Loucy (cell line): ENCODE results near the gene ST14.

Experiments
- H2AFZ ChIP-seq: fragments of 200-600 bp; sonication (generic); 2 replicates; pipeline ENCODE4 v1.6.0; 2016; ENCODE audit warnings: antibody characterized with exemption, mild to moderate bottlenecking, low read length, moderate library complexity
- H3F3A ChIP-seq: fragments of 200-600 bp; 2 replicates; pipeline ENCODE4 v1.6.0; 2016; ENCODE audit warnings: antibody characterized with exemption, low read depth, mild to moderate bottlenecking
- H3K27me3 ChIP-seq: fragments of 200-600 bp; sonication (generic); 2 replicates; pipeline ENCODE4 v1.6.1; 2014; ENCODE audit warnings: low read length, mild to moderate bottlenecking; ENCODE audit not compliant: insufficient read depth, poor library complexity, severe bottlenecking
- H3K36me3 ChIP-seq: fragments of 200-600 bp; sonication (generic); 2 replicates; pipeline ENCODE4 v1.6.1; 2016; ENCODE audit warnings: low read length; ENCODE audit not compliant: insufficient read depth
- H3K4me1 ChIP-seq: fragments of 200-600 bp; sonication (generic); 2 replicates; pipeline ENCODE4 v1.5.1; 2014; ENCODE audit warnings: low read length, mild to moderate bottlenecking; ENCODE audit not compliant: insufficient read depth, poor library complexity, severe bottlenecking
- H3K4me2 ChIP-seq: fragments of 200-600 bp; sonication (generic); 2 replicates; pipeline ENCODE4 v1.6.0; 2014; ENCODE audit warnings: antibody characterized with exemption, low read length, low read depth, mild to moderate bottlenecking; ENCODE audit not compliant: poor library complexity, severe bottlenecking
- H3K4me3 ChIP-seq: fragments of 200-600 bp; sonication (generic); 2 replicates; pipeline ENCODE4 v1.5.1; 2014; ENCODE audit warnings: low read length, mild to moderate bottlenecking, mixed read lengths; ENCODE audit not compliant: poor library complexity, severe bottlenecking
- H3K79me2 ChIP-seq: fragments of 200-600 bp; sonication (generic); 2 replicates; pipeline ENCODE4 v1.6.1; 2014; ENCODE audit warnings: low read length; ENCODE audit not compliant: insufficient read depth
- H3K9ac ChIP-seq: fragments of 200-600 bp; sonication (generic); 2 replicates; pipeline ENCODE4 v1.6.0; 2014; ENCODE audit warnings: mild to moderate bottlenecking, low read depth, low read length, moderate library complexity; ENCODE audit not compliant: poor library complexity, severe bottlenecking
- H3K9me2 ChIP-seq: fragments of 200-600 bp; sonication (generic); replicated peaks from 2 replicates; pipeline ENCODE4 v1.6.1; 2016; ENCODE audit warnings: low read depth, low read length, mixed read lengths
- H3K9me3 ChIP-seq: fragments of 200-600 bp; sonication (generic); 2 replicates; pipeline ENCODE4 v1.6.1; 2014; ENCODE audit warnings: mild to moderate bottlenecking, antibody characterized with exemption, low read length, low read depth; ENCODE audit not compliant: insufficient read depth
- H4K20me1 ChIP-seq: fragments of 200-600 bp; sonication (generic); 2 replicates; pipeline ENCODE4 v1.6.0; 2014; ENCODE audit warnings: antibody characterized with exemption, low read length, mild to moderate bottlenecking; ENCODE audit not compliant: insufficient read depth, poor library complexity, severe bottlenecking
- EZH2phosphoT487 ChIP-seq: fragments of 200-600 bp; IDR thresholded peaks from 2 replicates; pipeline ENCODE4 v1.6.1; 2018; ENCODE audit warnings: antibody characterized with exemption, mild to moderate bottlenecking, moderate library complexity, borderline replicate concordance
- TF ChIP-seq, protein P1 (sequence below): fragments of 200-600 bp; sonication (generic); conservative IDR thresholded peaks from 2 replicates; pipeline ENCODE4 v1.5.1; 2014; ENCODE audit warnings: mild to moderate bottlenecking, antibody characterized with exemption, low read length

Gene ST14

DNA sequence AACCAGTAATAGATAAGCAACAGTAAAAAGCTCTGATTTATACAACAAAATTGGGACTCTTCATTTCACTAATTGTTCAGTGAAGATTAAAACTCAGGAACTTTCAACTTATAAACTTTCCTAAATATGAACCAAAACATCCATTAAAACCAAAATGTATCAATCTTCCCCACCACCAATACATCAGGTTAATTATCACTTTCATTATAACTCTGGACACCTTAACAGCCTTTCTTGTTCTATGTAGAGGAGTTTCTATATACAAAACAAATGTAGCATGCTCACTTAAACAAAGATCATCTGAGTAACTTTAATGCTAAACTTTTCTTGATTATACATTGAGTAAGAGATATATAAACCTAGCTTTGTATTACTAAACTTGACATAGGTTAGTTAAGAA lies 74.7 kb downstream of the ST14 start:
- no peak overlapping the region for H2AFZ ChIP-seq
- no peaks in the 10 kb centered on the region for H3K9me2 ChIP-seq
- H3K9me3 ChIP-seq: no peaks in the 10 kb centered on the region
- H3K4me1 ChIP-seq: no peaks in the 10 kb centered on the region
- H3K4me3 ChIP-seq: no peak overlapping the region
- no peak overlapping the region for H3K4me2 ChIP-seq
- no peak overlapping the region for H3K9ac ChIP-seq
- H3K79me2 ChIP-seq: no peaks in the 10 kb centered on the region
- H3K27me3 ChIP-seq: no peaks in the 10 kb centered on the region
- no peaks in the 10 kb centered on the region for H4K20me1 ChIP-seq
- no peak for TF ChIP-seq EZH2phosphoT487
- TF ChIP-seq, protein P1, sequence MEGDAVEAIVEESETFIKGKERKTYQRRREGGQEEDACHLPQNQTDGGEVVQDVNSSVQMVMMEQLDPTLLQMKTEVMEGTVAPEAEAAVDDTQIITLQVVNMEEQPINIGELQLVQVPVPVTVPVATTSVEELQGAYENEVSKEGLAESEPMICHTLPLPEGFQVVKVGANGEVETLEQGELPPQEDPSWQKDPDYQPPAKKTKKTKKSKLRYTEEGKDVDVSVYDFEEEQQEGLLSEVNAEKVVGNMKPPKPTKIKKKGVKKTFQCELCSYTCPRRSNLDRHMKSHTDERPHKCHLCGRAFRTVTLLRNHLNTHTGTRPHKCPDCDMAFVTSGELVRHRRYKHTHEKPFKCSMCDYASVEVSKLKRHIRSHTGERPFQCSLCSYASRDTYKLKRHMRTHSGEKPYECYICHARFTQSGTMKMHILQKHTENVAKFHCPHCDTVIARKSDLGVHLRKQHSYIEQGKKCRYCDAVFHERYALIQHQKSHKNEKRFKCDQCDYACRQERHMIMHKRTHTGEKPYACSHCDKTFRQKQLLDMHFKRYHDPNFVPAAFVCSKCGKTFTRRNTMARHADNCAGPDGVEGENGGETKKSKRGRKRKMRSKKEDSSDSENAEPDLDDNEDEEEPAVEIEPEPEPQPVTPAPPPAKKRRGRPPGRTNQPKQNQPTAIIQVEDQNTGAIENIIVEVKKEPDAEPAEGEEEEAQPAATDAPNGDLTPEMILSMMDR: no peak
- H3K36me3 ChIP-seq: peaks cover 79% of the 10 kb centered on the region
- H3F3A ChIP-seq: no peaks in the 10 kb centered on the region

DNA sequence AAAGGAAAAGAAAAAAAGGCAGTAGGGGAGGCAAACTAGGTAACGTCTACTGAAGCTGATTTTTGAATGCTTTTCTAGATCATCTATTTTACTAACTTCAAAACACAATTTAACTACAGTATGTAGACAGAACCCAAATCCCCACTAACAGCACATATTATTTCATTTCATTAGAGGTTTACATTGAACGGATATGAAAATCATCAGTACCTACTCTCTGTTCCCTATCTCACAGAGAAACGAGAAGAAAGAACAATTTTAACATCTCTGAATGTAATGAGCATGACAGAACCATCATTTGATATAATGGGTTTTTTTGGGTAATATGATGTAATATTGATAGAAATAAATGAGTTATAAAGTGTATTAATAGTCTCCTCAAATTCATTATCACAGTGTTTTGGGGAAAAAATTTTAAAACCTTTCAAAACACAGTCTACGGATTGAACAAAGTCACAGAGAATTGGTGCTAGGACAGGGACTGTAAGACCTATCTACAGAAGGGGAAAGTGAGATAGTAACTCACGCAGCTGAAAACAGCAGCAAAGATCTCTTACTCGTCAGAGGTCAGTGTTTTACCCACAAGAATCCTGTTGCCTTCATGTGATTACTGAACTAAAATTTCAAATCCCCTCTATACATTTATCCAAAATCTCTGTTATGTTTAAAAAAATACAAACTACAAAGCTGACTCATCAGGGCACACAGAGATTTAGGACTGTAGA lies 77.9 kb downstream of the ST14 start:
- H4K20me1 ChIP-seq: peaks cover 4% of the 10 kb centered on the region
- no peaks in the 10 kb centered on the region for H3K4me1 ChIP-seq
- no peak overlapping the region for H3K4me3 ChIP-seq
- H3K27me3 ChIP-seq: no peaks in the 10 kb centered on the region
- no peak overlapping the region for H3K4me2 ChIP-seq
- H2AFZ ChIP-seq: no peak overlapping the region
- H3K9me2 ChIP-seq: no peaks in the 10 kb centered on the region
- H3K36me3 ChIP-seq: peaks cover 73% of the 10 kb centered on the region
- no peaks in the 10 kb centered on the region for H3K9me3 ChIP-seq
- H3K9ac ChIP-seq: no peak overlapping the region
- H3F3A ChIP-seq: no peaks in the 10 kb centered on the region
- H3K79me2 ChIP-seq: peaks cover 13% of the 10 kb centered on the region; the same call in 1 of the 2 replicates
- TF ChIP-seq, protein P1: no peak
- TF ChIP-seq EZH2phosphoT487: no peak

DNA sequence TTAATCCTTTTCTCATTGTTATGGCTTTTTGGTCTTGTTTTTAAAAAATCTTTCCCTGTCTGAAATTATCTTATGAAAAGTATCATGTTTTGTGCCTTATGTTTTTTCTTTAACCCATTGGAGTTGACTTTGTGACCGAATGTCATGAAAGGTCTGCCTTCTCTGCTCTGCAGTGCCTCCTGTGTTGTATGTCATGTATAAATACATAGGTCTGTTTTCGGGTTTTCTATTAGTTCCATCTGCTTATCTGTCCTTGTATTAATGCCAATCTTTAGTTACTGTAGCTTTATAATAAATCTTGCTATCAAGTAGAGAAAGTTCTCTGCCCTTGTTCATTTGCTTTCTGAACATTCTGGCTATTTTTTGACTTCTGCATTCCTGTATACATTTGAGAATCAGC lies 82.1 kb downstream of the ST14 start:
- no peak overlapping the region for H2AFZ ChIP-seq
- H3K4me1 ChIP-seq: peaks cover 2% of the 10 kb centered on the region
- H3K36me3 ChIP-seq: peaks cover 61% of the 10 kb centered on the region

More for the DNA sequence above, 82.1 kb downstream of the ST14 start:
- Histone ChIP-seq H3K4me2 (no peak overlapping the region), H3K27me3 (no peaks in the 10 kb centered on the region), H4K20me1 (peaks cover 24% of the 10 kb centered on the region), H3K9me3 (no peaks in the 10 kb centered on the region), H3K4me3 (no peak overlapping the region), H3F3A (no peaks in the 10 kb centered on the region), H3K79me2 (peaks cover 50% of the 10 kb centered on the region; the same call in 1 of the 2 replicates), H3K9me2 (no peaks in the 10 kb centered on the region), H3K9ac (no peak overlapping the region)
- TF ChIP-seq EZH2phosphoT487: no peak
- TF ChIP-seq, protein P1: peak; percentile 35
